ENCODE data around the gene SCRT2.

DNA sequence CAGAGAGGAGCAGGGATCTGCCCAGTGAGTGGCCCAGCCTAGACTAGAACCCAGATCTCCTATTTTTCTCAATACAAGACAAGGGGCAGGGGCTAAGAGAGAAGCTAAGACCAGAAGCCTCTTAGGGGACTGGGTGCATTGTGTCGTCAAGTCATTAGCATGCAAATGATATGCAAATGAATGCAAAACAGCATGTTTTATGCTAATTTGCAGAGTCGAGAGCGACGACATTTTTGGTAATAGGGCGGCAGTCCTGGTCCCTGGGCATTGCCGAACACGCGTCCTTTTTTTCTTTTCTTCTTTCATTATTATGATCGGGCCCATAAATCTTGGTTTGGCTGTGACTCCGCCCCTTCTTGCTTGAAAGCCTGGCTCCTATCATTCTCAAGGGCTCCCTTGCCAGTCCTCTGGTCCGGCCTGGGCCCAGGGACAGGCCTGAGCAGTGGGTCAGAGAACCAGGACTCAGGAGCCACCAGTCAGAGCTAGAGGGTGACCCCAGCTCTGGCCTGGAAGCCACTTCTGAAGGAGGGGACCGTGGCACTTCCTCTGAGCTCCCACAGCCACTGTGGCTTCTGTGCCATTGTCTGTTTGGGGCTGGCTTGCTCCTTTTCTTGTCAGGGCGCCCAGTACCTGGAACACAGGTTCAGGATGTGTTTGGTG is 32.0 kb upstream of the SCRT2 start:
- TF ChIP-seq TCF7 (CRISPR knock-in tag; IDR thresholded peaks at IDR 0.05; ENCODE audit: low read depth): no peak
- TF ChIP-seq GABPB1 (CRISPR knock-in tag; IDR thresholded peaks at IDR 0.05): no peak
- TF ChIP-seq, protein P1, sequence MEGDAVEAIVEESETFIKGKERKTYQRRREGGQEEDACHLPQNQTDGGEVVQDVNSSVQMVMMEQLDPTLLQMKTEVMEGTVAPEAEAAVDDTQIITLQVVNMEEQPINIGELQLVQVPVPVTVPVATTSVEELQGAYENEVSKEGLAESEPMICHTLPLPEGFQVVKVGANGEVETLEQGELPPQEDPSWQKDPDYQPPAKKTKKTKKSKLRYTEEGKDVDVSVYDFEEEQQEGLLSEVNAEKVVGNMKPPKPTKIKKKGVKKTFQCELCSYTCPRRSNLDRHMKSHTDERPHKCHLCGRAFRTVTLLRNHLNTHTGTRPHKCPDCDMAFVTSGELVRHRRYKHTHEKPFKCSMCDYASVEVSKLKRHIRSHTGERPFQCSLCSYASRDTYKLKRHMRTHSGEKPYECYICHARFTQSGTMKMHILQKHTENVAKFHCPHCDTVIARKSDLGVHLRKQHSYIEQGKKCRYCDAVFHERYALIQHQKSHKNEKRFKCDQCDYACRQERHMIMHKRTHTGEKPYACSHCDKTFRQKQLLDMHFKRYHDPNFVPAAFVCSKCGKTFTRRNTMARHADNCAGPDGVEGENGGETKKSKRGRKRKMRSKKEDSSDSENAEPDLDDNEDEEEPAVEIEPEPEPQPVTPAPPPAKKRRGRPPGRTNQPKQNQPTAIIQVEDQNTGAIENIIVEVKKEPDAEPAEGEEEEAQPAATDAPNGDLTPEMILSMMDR (IDR thresholded peaks at IDR 0.05): no peak
- no peak for TF ChIP-seq NR3C1 (CRISPR knock-in tag; conservative IDR thresholded peaks at IDR 0.05; ENCODE audit: low read depth)
- TF ChIP-seq, protein P2, sequence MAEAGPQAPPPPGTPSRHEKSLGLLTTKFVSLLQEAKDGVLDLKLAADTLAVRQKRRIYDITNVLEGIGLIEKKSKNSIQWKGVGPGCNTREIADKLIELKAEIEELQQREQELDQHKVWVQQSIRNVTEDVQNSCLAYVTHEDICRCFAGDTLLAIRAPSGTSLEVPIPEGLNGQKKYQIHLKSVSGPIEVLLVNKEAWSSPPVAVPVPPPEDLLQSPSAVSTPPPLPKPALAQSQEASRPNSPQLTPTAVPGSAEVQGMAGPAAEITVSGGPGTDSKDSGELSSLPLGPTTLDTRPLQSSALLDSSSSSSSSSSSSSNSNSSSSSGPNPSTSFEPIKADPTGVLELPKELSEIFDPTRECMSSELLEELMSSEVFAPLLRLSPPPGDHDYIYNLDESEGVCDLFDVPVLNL (CRISPR knock-in tag; IDR thresholded peaks at IDR 0.05; ENCODE audit: borderline replicate concordance, low read depth): no peak
- TF ChIP-seq ZNF121 (CRISPR knock-in tag; IDR thresholded peaks at IDR 0.05): no peak
- no peak for TF ChIP-seq MXD4 (CRISPR knock-in tag; IDR thresholded peaks at IDR 0.05; ENCODE audit: borderline replicate concordance)
- no peak for TF ChIP-seq TEAD4 (CRISPR knock-in tag; IDR thresholded peaks at IDR 0.05)
